ENCODE data around the gene KCNAB3.

KCNAB3 gene

DNA sequence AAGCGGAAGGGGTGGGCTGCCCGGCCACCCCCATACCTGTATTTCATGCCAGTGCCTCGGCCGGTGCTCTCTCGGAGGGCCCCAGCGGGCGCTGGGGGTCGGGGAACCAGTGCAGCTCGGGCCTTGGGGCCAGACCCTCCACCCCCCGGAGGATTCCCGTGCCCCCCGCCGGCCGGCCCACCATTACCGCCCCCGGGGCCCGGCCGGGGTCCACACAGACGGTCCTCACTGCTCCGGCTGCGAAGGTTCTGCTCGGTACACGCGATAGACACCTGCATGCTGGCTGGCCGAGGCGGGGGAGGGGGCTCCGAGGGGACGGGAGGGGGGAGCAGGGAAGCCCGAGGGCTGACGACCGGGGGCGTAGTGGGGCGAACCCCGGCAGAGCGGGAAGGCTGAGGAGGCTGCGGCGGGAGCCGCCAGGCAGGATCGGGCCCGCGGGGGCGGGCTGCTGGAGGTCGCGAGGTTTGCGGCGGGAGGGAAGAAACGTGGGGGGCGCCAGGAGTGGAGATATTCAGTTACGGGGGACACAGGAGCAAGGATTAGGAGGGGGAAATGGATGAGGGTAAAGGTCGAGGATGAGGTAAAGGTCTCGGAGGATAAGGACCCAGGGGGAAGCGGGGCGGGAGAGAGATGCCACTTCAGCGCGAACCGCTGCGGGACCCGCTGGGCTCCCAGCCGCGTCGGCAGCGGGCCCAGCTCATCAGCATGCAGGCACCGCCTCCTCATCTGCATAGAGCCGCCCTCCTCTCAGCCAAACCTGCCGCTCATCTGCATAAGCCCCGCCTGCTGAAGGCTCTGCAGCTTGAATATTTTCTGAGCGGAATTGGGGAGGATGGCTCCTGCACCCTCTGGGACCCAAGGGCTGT is at the start of gene KCNAB3:
Gene KCNAB3, minus strand, starts transcription at position 699 of the 866 bp plus-strand sequence. Its CDS starts 421 bp downstream, at position 278.
- no peak within 1 kb of the TSS for H3K4me3 ChIP-seq (ENCODE audit: low read depth, low read length)
- H3K36me3 ChIP-seq: peaks cover 14% of the 10 kb centered on the region
- H3K9me3 ChIP-seq (ENCODE audit: severe bottlenecking): no peaks in the 10 kb centered on the region
- TF ChIP-seq, protein P1, sequence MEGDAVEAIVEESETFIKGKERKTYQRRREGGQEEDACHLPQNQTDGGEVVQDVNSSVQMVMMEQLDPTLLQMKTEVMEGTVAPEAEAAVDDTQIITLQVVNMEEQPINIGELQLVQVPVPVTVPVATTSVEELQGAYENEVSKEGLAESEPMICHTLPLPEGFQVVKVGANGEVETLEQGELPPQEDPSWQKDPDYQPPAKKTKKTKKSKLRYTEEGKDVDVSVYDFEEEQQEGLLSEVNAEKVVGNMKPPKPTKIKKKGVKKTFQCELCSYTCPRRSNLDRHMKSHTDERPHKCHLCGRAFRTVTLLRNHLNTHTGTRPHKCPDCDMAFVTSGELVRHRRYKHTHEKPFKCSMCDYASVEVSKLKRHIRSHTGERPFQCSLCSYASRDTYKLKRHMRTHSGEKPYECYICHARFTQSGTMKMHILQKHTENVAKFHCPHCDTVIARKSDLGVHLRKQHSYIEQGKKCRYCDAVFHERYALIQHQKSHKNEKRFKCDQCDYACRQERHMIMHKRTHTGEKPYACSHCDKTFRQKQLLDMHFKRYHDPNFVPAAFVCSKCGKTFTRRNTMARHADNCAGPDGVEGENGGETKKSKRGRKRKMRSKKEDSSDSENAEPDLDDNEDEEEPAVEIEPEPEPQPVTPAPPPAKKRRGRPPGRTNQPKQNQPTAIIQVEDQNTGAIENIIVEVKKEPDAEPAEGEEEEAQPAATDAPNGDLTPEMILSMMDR (IDR thresholded peaks at IDR 0.05; ENCODE audit: low read depth, low read length): no peak
- DNase-seq: no peak
- no peak within 1 kb of the TSS for H3K27ac ChIP-seq
- H3K27me3 ChIP-seq (ENCODE audit: insufficient read depth, low read depth, severe bottlenecking): no peaks in the 10 kb centered on the region

DNA sequence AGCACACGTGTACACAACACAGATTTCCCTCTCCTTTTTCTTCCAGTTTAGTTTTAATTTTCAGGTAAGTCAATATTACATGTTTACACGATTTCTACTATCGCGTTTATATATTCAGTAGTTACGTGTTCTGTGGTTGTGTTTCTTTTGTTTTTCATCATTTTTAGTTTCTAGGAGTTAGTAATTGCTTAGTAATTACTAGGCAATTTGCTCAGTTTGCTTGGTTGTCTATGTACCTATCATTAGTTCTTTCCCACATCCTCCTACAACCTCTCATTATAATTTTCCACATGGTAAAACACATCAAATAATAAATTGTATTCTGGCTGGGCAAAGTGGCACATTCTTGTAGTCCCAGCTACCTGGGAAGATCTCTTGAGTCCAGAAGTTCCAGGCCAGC is 48.1 kb upstream of the KCNAB3 start:
- H3K9me3 ChIP-seq (ENCODE audit: severe bottlenecking): peaks cover 16% of the 10 kb centered on the region
- no peak for DNase-seq
- no peak overlapping the region for H3K27ac ChIP-seq
- H3K27me3 ChIP-seq (ENCODE audit: insufficient read depth, low read depth, severe bottlenecking): no peaks in the 10 kb centered on the region
- TF ChIP-seq, protein P1 (IDR thresholded peaks at IDR 0.05; ENCODE audit: low read depth, low read length): no peak
- H3K4me3 ChIP-seq (ENCODE audit: low read depth, low read length): no peak overlapping the region
- H3K36me3 ChIP-seq: no peaks in the 10 kb centered on the region

DNA sequence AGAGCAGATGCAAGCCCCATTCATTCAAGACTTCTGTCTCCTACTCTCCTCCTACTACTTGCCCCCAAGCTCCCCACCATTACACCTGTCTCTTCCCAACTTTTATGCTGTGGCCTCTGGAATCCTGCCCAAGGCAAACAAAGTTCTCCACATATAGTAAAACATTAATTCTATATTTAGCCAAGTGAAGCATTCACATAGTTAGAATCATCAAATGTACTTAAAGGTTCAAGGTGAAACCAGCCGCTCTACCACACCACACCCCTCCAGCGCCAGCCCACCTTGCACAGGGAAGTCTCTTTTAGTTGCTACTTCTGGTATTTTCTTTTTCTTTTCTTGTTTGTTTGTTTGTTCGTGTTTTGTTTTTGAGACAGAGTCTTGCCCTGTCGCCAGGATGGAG is 47.4 kb upstream of the KCNAB3 start:
- no peaks in the 10 kb centered on the region for H3K27me3 ChIP-seq (ENCODE audit: insufficient read depth, low read depth, severe bottlenecking)

DNA sequence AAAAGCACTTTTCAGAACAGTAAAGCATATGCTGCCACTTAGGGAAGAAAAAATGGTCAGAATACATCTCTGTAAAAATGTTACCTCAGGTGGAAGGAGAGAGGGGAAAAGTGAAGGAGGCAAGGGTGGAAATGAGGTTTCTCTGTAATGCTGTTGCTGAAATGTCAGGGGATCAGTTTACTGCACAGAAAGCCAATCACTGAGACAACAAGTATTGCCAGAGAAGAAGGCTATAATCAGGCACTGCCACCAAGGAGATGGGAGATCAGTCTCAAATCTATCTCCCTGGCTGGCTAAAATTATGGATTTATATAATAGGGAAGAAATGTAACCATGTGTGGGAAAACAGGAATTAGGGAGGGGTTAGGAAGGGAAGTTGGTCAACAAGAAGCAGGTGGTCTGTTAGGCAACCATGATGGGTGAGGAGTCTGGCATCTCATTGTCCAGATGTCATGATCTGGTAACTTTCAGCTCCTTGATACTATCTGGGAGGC is 45.0 kb upstream of the KCNAB3 start:
- no peaks in the 10 kb centered on the region for H3K36me3 ChIP-seq
- DNase-seq: no peak
- TF ChIP-seq, protein P1 (IDR thresholded peaks at IDR 0.05; ENCODE audit: low read depth, low read length): no peak
- H3K27ac ChIP-seq: no peak overlapping the region
- peaks cover 16% of the 10 kb centered on the region for H3K9me3 ChIP-seq (ENCODE audit: severe bottlenecking)
- H3K4me3 ChIP-seq (ENCODE audit: low read depth, low read length): no peak overlapping the region
- H3K27me3 ChIP-seq (ENCODE audit: insufficient read depth, low read depth, severe bottlenecking): no peaks in the 10 kb centered on the region

More for the DNA sequence above, 47.4 kb upstream of the KCNAB3 start:
- no peak overlapping the region for H3K27ac ChIP-seq
- TF ChIP-seq, protein P1 (IDR thresholded peaks at IDR 0.05; ENCODE audit: low read depth, low read length): no peak
- DNase-seq: no peak
- H3K36me3 ChIP-seq: no peaks in the 10 kb centered on the region
- H3K9me3 ChIP-seq (ENCODE audit: severe bottlenecking): peaks cover 16% of the 10 kb centered on the region
- no peak overlapping the region for H3K4me3 ChIP-seq (ENCODE audit: low read depth, low read length)

DNA sequence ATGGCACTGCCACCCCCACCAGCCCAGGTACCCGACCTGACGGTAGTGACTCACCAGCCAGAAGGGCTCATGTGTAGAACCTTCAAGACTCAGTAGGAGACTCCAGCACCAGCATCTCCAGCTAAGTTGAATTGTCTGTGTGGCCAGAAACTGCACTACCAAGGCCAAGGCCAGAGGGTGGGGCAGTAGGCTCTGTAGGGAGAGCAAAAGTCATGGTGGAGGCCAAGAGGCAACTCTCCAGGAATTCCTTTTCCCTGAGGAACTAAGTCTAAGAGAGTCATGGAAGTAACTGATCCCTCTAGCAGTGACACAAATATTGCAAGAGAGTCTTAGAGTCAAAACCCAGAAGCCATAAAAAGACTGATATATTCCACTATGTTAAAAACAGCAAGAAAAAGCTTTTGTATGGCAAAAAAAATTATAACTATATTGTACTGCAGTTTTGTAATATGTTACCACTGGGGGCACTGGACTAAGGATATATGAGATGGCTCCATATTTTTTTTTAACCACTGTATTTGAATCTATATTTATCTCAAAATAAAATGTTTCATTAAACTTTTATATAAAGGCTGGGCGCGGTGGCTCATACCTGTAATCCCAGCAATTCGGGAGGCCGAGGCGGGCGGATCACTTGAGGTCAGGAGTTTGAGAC is 42.6 kb upstream of the KCNAB3 start:
- TF ChIP-seq, protein P1 (IDR thresholded peaks at IDR 0.05; ENCODE audit: low read depth, low read length): no peak
- H3K4me3 ChIP-seq (ENCODE audit: low read depth, low read length): no peak overlapping the region
- no peak for DNase-seq
- no peak overlapping the region for H3K27ac ChIP-seq
- peaks cover 16% of the 10 kb centered on the region for H3K9me3 ChIP-seq (ENCODE audit: severe bottlenecking)
- H3K27me3 ChIP-seq (ENCODE audit: insufficient read depth, low read depth, severe bottlenecking): no peaks in the 10 kb centered on the region
- H3K36me3 ChIP-seq: no peaks in the 10 kb centered on the region
